ENCODE measurements around the gene SSTR5.

DNA sequence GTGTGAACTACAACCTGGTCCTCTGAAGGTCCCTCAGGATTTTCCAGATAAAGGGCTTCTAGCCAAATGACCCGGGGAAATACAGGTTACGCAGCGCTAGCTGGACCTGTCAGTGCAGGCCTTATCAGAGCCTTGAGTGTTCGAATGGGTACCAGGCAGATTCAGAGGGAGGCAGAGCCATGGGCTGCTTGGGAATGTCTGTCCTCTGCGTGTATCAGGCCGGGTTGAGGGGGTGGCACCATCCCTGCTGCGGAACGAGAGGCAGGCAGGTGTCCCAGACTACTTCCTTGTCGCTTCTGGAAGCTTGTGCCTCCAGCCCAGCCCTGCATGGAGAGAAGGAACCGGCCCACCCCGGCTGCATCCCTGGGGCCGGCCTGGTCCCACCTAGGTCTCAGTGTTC, 33.6 kb upstream of the SSTR5 start:
- no peak for TF ChIP-seq YY1 (IDR thresholded peaks at IDR 0.05; ENCODE audit: insufficient read depth, insufficient read length)
- no peak for TF ChIP-seq ZNF274 (IDR thresholded peaks at IDR 0.05; ENCODE audit: low read depth, low read length)
- TF ChIP-seq SUZ12 (IDR thresholded peaks at IDR 0.05; ENCODE audit: extremely low read depth, insufficient read depth, insufficient read length) = no peak
